ENCODE measurements around the gene ANO5. TPM values are rescaled to one million over a fixed set of nuclear protein-coding genes. Genes with fewer than 3 reads are reported as not detected.

ANO5 gene
- total and polyA plus RNA-seq, 9 of the 15 experiments (the other 6 are each of a cell fraction or from before 2014, with no cell fraction given), result 0.16 to 0.58 (median 0.28) TPM

DNA sequence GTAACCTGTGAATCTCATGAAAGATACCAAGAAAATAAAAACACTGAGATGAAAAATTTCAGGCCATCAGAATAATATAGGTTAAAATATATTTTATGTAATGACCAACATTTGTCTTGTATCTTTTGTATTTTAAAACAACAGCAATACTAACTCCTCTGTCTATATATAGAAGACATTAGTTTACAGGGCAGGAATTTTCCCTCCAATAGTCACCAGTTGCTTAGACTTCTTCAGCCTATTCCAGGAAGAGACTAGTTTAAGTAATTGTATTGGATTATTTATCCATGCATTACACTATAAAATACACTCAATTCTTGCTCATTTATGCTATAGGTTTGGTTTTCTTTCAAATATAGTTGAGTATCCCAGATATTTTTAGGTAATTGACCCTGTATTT is 24.1 kb downstream of the ANO5 start:
- intact Hi-C loops (cut with micrococcal nuclease), result no loop called here

DNA sequence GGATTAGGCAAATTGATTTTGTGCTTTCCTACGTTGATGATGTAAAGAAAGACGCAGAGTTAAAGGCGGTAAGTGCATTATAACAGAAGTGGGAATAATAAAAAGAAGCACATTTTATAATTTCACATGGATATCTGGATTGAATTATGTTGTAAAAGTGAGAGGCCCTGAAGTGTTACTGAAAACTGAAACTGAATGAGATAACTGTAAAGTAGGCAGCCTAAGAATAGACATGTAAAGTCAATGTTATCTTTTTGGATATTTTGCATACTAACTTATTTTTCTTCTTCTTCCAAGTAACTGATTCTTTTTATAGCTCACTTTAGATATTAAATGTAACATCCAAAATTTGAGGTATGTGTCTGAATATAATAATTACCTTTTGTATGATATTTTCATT is 28.3 kb downstream of the ANO5 start:
- Histone ChIP-seq H3K9ac (ENCODE audit: insufficient read depth in 1 of 2, low read depth in 2 of 2, low read length in 2 of 2) (no peak overlapping the region), H3K27ac (ENCODE audit: extremely low read depth, low read depth, low read length) (no peak overlapping the region), H3K4me2 (ENCODE audit: insufficient read depth, low read length) (no peak overlapping the region), H3K4me3 (no peak overlapping the region), H4K20me1 (replicated peaks; ENCODE audit: control insufficient read depth, insufficient read depth, low read length) (no peaks in the 10 kb centered on the region), H3K79me2 (ENCODE audit: control insufficient read depth, insufficient read depth, low read length) (no peaks in the 10 kb centered on the region), H3K9me3 (replicated peaks; ENCODE audit: control insufficient read depth, insufficient read depth, low read depth, low read length) (no peaks in the 10 kb centered on the region), H2AFZ (ENCODE audit: low read depth, low read length) (no peak overlapping the region), H3K9me1 (ENCODE audit: control insufficient read depth, insufficient read depth, low read length) (no peaks in the 10 kb centered on the region), H3K4me1 (replicated peaks in 1 of 2; ENCODE audit: control insufficient read depth in 2 of 2, insufficient read depth in 2 of 2, low read length in 2 of 2) (no peaks in the 10 kb centered on the region), H3K36me3 (ENCODE audit: control insufficient read depth, insufficient read depth, low read length) (no peaks in the 10 kb centered on the region), H3K27me3 (ENCODE audit: control insufficient read depth in 2 of 2, insufficient read depth in 2 of 2, low read length in 2 of 2) (no peaks in the 10 kb centered on the region)
- WGBS (ENCODE audit: insufficient coverage, low coverage, missing lambda C conversion rate), result 8% methylated on average over 3 of the region's 3 CpGs
- intact Hi-C loops (cut with micrococcal nuclease), result no loop called here
- ChIA-PET CTCF (ENCODE audit: low intra/inter-chr PET ratio) (no interaction called here), POLR2A (no interaction called here)
- in situ Hi-C loops (cut with MboI), result no loop called here
- TF ChIP-seq, protein P1, sequence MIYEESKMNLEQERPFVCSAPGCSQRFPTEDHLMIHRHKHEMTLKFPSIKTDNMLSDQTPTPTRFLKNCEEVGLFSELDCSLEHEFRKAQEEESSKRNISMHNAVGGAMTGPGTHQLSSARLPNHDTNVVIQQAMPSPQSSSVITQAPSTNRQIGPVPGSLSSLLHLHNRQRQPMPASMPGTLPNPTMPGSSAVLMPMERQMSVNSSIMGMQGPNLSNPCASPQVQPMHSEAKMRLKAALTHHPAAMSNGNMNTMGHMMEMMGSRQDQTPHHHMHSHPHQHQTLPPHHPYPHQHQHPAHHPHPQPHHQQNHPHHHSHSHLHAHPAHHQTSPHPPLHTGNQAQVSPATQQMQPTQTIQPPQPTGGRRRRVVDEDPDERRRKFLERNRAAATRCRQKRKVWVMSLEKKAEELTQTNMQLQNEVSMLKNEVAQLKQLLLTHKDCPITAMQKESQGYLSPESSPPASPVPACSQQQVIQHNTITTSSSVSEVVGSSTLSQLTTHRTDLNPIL (CRISPR knock-in tag; IDR thresholded peaks at IDR 0.05), result no peak
- TF ChIP-seq BRF1 (IDR thresholded peaks at IDR 0.05; ENCODE audit: borderline replicate concordance, extremely low read depth, insufficient read length), result no peak
- TF ChIP-seq ZFP1 (CRISPR knock-in tag; IDR thresholded peaks at IDR 0.05), result no peak
- no peak for TF ChIP-seq CSDE1 (IDR thresholded peaks at IDR 0.05)
- TF ChIP-seq, protein P2, sequence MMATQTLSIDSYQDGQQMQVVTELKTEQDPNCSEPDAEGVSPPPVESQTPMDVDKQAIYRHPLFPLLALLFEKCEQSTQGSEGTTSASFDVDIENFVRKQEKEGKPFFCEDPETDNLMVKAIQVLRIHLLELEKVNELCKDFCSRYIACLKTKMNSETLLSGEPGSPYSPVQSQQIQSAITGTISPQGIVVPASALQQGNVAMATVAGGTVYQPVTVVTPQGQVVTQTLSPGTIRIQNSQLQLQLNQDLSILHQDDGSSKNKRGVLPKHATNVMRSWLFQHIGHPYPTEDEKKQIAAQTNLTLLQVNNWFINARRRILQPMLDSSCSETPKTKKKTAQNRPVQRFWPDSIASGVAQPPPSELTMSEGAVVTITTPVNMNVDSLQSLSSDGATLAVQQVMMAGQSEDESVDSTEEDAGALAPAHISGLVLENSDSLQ (IDR thresholded peaks at IDR 0.05), result no peak
- no peak for TF ChIP-seq ZNF695 (CRISPR knock-in tag; IDR thresholded peaks at IDR 0.05)
- TF ChIP-seq CBFA2T3 (IDR thresholded peaks at IDR 0.05), result no peak
- no peak for TF ChIP-seq SAFB2 (IDR thresholded peaks at IDR 0.05; ENCODE audit: borderline replicate concordance, low read depth, low read length, severe bottlenecking)
- no peak for TF ChIP-seq FIP1L1 (IDR thresholded peaks at IDR 0.05; ENCODE audit: low read depth, low read length, poor library complexity, severe bottlenecking)
- TF ChIP-seq FOXA1 (IDR thresholded peaks at IDR 0.05; ENCODE audit: borderline replicate concordance), result no peak
- TF ChIP-seq RAD51 (IDR thresholded peaks at IDR 0.05; ENCODE audit: borderline replicate concordance, low read depth), result no peak
- TF ChIP-seq JUNB (CRISPR knock-in tag; conservative IDR thresholded peaks at IDR 0.05), result no peak
- no peak for TF ChIP-seq KDM4B (IDR thresholded peaks at IDR 0.05; ENCODE audit: borderline replicate concordance in 2 of 2, low read depth in 1 of 2)
- DNase-seq (ENCODE audit: extremely low read depth in 1 of 4, low spot score in 3 of 4) (no peak), FAIRE-seq (no peak), ATAC-seq (no peak)
- BruUV-seq (replicated peaks), result no TSS peak

More for the DNA sequence above, 24.1 kb downstream of the ANO5 start:
- H3K4me2 ChIP-seq (ENCODE audit: insufficient read depth, low read length), result no peak overlapping the region
- H4K20me1 ChIP-seq (replicated peaks; ENCODE audit: control insufficient read depth, insufficient read depth, low read length), result no peaks in the 10 kb centered on the region
- H3K36me3 ChIP-seq (ENCODE audit: control insufficient read depth, insufficient read depth, low read length), result no peaks in the 10 kb centered on the region
- no peak for TF ChIP-seq ETV5 (CRISPR knock-in tag; IDR thresholded peaks at IDR 0.05; ENCODE audit: low read depth)
- TF ChIP-seq, protein P3, sequence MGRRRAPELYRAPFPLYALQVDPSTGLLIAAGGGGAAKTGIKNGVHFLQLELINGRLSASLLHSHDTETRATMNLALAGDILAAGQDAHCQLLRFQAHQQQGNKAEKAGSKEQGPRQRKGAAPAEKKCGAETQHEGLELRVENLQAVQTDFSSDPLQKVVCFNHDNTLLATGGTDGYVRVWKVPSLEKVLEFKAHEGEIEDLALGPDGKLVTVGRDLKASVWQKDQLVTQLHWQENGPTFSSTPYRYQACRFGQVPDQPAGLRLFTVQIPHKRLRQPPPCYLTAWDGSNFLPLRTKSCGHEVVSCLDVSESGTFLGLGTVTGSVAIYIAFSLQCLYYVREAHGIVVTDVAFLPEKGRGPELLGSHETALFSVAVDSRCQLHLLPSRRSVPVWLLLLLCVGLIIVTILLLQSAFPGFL (CRISPR knock-in tag; IDR thresholded peaks at IDR 0.05), result no peak
- no peaks in the 10 kb centered on the region for H3K4me1 ChIP-seq (replicated peaks in 1 of 2; ENCODE audit: control insufficient read depth in 2 of 2, insufficient read depth in 2 of 2, low read length in 2 of 2)
- no peaks in the 10 kb centered on the region for H3K27me3 ChIP-seq (ENCODE audit: control insufficient read depth in 2 of 2, insufficient read depth in 2 of 2, low read length in 2 of 2)
- ChIA-PET CTCF (ENCODE audit: low intra/inter-chr PET ratio) (no interaction called here), POLR2A (no interaction called here)
- no peaks in the 10 kb centered on the region; the same call in 1 of the 2 replicates for H3K9me3 ChIP-seq (replicated peaks; ENCODE audit: control insufficient read depth, insufficient read depth, low read depth, low read length)
- H3K27ac ChIP-seq (ENCODE audit: extremely low read depth, low read depth, low read length), result no peak overlapping the region
- no peaks in the 10 kb centered on the region for H3K9me1 ChIP-seq (ENCODE audit: control insufficient read depth, insufficient read depth, low read length)
- H3K79me2 ChIP-seq (ENCODE audit: control insufficient read depth, insufficient read depth, low read length), result no peaks in the 10 kb centered on the region
- H3K9ac ChIP-seq (ENCODE audit: insufficient read depth in 1 of 2, low read depth in 2 of 2, low read length in 2 of 2), result no peak overlapping the region
- in situ Hi-C loops (cut with MboI), result no loop called here
- H3K4me3 ChIP-seq, result no peak overlapping the region
- no TSS peak for BruUV-seq (replicated peaks)
- no peak for ATAC-seq
- no peak for FAIRE-seq
- no peak overlapping the region for H2AFZ ChIP-seq (ENCODE audit: low read depth, low read length)
- DNase-seq (ENCODE audit: extremely low read depth in 1 of 4, low spot score in 3 of 4), result no peak
